HG03280 (cell line): Measurements from ENCODE around the gene SYT8.
"Not testable (repeated sequence)": the region's sequence is repeated elsewhere in the genome, so short reads cannot be mapped to it uniquely, and the experiment has no call there.

ENCODE experiments used
- ATAC-seq: cut with Tn5 transposase; IDR thresholded peaks from one replicate; pipeline ENCODE4 v1.9.1; 2021; ENCODE audit warnings: mild to moderate bottlenecking, moderate library complexity; ENCODE audit not compliant: unreplicated experiment

The SYT8 gene

DNA sequence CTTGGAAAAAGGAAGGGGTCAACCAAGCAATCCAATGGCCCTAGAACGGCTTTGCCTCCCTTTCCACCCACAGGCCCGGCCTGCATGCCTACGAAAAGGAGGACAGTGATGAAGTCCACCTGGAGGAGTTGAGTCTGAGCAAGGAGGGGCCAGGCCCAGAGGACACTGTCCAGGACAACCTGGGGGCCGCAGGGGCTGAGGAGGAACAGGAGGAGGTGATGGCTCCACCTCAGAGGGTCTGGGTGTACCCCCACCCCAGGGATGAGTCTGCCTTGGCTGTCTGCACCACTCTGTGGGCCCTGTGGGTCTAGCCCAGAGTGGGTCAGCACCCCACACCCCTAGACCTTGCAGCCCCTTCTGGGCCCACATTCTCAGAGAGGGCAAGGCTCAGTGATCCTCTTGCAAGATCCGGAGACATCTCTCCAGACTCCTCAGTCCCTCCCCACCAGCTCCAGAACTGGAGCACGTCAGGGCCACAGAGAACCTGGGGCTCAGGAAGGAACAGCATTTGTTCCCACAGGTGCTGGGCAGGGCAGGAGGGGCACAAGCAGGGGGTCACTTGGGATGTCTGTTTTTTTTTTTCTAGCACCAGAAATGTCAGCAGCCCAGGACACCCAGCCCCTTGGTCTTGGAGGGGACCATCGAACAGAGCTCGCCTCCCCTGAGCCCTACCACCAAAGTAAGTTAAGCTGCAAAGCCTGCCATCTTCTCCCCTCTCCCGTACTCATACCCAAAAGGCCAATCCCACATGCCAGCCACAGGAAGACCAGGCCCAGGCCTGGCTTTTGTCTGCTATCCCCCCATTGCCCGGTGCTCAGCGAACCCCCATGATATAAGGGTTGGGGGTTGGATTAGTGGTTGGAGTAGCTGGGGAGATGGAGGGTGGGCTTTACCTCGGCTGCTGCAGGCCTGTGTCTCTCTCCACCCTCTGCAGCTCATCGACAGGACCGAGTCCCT lies 48.8 kb downstream of the SYT8 start:
- ATAC-seq = no peak

DNA sequence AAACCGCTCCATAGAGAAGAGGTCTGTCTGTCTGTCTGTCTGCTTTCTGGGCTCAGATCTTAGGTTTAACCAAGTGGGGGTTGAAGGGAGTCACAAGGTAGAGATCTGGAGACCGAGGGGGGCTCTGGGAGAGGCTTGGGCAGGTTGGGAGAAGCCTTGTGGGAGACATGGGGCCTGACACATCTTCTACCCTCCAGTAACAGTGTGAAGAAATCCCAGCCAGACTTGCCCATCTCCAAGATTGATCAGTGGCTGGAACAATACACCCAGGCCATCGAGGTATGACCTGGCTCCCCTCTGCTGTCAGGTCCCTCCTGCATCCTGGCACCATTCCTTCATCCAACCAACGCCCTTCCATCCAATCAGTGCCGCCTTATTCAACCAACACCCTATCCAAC lies 49.5 kb downstream of the SYT8 start:
- no peak for ATAC-seq

DNA sequence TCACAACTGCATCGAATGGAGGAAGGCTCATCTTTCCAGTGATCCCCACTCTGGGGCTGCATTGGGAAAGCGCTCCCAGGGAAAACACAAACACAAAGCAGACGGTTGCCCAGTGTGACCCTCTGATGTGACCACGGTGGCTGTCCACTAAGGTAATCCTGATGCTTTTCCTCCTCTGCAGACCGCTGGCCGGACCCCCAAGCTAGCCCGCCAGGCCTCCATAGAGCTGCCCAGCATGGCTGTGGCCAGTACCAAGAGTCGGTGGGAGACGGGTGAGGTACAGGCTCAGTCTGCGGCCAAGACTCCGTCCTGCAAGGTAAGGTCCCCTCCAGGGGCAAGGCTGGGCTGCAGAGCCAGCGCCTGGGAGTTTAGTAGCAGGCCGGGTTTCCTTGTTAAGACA lies 51.8 kb downstream of the SYT8 start:
- ATAC-seq = not testable (repeated sequence)
